22Rv1 (cell line): ENCODE results near the gene OR13G1.

Experiments used
- ZFX ChIP-seq: fragments of 450-650 bp; IDR thresholded peaks from 2 replicates; pipeline ENCODE4 v1.6.1; 2017; ENCODE audit warnings: antibody characterized with exemption, borderline replicate concordance
- TF ChIP-seq, protein P1 (sequence below): fragments of 450-650 bp; IDR thresholded peaks from 2 replicates; pipeline ENCODE4 v1.5.1; 2017; ENCODE audit warnings: mild to moderate bottlenecking

GRCh38 chr1:247656221-247656875, 23.2 kb downstream of the OR13G1 start:
- TF ChIP-seq, protein P1, sequence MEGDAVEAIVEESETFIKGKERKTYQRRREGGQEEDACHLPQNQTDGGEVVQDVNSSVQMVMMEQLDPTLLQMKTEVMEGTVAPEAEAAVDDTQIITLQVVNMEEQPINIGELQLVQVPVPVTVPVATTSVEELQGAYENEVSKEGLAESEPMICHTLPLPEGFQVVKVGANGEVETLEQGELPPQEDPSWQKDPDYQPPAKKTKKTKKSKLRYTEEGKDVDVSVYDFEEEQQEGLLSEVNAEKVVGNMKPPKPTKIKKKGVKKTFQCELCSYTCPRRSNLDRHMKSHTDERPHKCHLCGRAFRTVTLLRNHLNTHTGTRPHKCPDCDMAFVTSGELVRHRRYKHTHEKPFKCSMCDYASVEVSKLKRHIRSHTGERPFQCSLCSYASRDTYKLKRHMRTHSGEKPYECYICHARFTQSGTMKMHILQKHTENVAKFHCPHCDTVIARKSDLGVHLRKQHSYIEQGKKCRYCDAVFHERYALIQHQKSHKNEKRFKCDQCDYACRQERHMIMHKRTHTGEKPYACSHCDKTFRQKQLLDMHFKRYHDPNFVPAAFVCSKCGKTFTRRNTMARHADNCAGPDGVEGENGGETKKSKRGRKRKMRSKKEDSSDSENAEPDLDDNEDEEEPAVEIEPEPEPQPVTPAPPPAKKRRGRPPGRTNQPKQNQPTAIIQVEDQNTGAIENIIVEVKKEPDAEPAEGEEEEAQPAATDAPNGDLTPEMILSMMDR = no peak
- no peak for TF ChIP-seq ZFX
